GM08714 (cell line): ENCODE results near the gene CARD10.

ENCODE experiments used
- H3K4me3 ChIP-seq: fragments of 200-500 bp; sonication (Bioruptor generic); 2 replicates; pipeline ENCODE4 v1.5.1; 2014; ENCODE audit warnings: mild to moderate bottlenecking, low read length, inconsistent platforms
- ZNF274 ChIP-seq: IDR thresholded peaks from 2 replicates; pipeline ENCODE4 v1.6.1; 2012; ENCODE audit warnings: mild to moderate bottlenecking, low read depth, low read length

The CARD10 gene

GRCh38 chr22:37451218-37451617 is 68.0 kb downstream of the CARD10 start:
- no peak for TF ChIP-seq ZNF274

DNA sequence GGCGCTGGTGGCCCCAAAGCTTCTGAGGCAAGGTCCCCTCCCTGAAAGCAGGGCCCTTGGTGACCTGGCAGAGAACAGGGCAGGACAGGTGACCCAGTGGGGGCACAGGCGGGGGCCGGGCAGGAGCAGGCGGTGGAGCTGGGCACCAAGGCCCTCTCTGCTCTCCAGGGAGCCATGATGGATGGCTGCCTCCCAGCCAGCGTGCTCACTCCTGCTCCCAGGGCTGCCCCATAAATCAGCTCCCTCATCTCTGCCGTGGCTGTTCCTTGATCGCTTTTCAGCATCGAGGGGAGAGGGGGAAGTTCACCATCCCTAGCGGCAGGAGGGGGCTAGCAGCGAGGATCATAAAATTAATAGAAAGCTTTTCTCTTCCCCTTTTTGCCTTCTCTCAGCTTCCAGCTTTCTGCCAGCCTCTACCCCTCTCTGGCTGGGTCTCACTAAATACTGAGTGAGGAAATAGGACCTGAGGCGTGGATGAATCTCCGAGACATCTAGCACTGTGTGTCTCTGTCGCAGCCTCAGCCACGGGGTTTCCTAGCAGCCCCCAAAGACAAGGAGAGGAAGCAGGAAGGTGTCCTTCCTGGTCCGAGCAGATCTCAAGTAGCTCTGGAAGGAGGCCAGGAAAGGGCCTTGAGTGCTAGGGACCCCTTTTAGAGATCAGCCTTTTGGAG is 69.7 kb downstream of the CARD10 start:
- no peak overlapping the region for H3K4me3 ChIP-seq
- TF ChIP-seq ZNF274, result no peak

More at GRCh38 chr22:37451218-37451617, 68.0 kb downstream of the CARD10 start:
- no peak overlapping the region for H3K4me3 ChIP-seq

DNA sequence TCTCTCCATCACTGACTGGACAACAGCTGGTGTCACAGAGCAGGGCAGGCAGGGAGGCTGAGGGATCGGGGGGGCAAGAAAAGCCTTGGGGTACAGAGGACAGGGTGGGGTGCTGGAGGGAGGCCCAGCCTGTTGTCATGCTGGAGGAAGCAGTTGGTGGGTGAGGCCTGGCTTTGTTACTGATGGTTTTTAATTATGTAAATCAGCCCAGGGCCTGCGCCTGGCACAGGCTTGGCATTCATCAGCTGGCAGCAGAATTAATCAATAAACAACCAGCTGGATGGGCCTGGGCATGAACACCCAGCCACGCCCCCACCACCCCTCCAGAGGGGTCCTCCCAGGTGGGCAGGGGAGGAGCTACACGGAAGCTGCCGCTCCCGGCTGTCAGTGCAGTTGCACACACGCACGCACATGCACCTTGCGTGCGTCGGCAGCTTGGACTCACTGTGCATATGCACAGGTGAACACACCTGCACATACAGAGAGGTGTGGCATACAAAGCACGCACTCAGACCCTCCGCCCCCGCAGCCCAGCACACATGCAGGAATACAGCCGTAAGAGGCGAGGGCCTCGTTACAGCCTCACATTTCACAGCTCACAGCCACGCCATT is 70.6 kb downstream of the CARD10 start:
- no peak for TF ChIP-seq ZNF274
- no peak overlapping the region for H3K4me3 ChIP-seq

DNA sequence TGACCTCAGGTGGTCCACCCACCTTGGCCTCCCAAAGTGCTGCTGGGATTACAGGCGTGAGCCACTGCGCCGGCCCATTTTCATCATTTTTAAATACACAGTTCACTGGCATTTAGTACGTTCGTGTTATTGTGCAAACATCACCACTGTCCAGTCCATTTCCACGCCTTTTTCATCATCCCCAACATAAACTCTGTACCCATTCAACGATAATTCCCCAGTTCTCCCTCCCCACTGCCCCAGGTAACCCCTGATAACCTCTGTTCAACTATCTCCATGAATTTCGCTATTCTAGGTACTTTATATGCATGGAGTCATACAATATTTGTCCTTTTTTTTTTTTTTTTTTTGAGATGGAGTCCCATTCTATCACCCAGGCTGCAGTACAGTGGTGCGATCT is 73.7 kb downstream of the CARD10 start:
- no peak for TF ChIP-seq ZNF274
- no peak overlapping the region for H3K4me3 ChIP-seq

GRCh38 chr22:37443977-37444376 is 75.2 kb downstream of the CARD10 start:
- H3K4me3 ChIP-seq, result no peak overlapping the region
- no peak for TF ChIP-seq ZNF274

GRCh38 chr22:37443086-37443485 is 76.1 kb downstream of the CARD10 start:
- H3K4me3 ChIP-seq, result no peak overlapping the region
- TF ChIP-seq ZNF274, result no peak

DNA sequence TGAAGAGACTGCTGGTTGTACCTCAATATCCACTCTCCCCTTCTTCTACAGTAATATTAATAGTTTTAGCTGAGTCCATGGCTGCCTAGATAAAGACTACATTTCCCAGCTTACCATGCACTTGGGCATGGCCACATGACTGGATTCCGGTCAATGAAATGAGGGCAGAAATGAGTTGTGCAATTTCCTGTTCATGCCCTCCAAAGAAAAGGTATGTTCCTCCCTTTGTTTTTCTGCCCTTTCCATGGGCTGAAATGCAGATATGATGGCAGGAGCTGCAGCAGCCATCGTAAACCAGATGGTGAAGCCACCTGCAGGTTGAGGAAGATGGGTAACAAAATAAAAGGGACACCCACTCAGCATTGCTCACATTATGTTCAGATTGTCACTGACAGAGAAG is 76.7 kb downstream of the CARD10 start:
- no peak for TF ChIP-seq ZNF274

DNA sequence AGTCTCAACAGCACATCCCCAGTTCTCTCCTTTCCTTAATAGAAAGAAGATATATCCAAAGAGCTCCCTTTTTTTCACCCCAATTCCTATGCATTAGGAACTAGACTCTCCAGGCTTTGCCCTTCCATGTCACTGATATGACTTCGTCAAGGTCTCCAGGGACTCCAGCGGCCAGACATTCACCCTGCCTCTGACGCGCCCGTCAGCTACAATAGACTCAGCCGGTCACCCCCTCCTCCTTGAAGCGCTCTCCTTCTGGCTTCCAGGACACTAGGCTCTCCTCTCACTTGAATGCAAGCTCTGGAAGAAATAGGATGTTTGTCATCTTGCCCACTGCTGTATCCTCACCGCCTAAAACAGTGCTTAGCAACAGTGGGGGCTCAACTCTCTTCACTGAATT is 77.1 kb downstream of the CARD10 start:
- H3K4me3 ChIP-seq, result no peak overlapping the region
- no peak for TF ChIP-seq ZNF274

More for the DNA sequence above, 76.7 kb downstream of the CARD10 start:
- no peak overlapping the region for H3K4me3 ChIP-seq

DNA sequence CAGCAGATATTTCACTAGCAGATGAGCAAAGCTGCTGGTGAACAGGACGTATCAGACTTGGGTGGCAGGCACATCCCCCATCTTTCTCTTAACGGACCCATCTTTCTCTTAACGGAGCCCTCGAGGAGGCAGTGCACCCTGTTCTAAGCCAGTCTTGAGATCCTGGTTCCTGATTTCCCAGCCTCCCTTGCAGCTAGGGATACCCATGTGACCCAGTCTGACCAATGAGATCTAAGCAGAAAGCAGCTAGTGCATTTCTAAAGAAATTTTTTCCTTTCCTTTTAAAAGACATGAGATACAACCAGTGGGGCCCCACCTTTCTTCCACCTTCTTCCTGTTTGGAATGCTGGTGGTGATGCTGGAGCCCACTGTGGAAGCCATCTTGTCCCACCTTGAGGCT is 78.3 kb downstream of the CARD10 start:
- TF ChIP-seq ZNF274, result no peak
- no peak overlapping the region for H3K4me3 ChIP-seq
